Astrocyte (in vitro differentiated cells and primary cell): ENCODE results near the gene COLQ. TPM values are rescaled to one million over a fixed set of nuclear protein-coding genes. Genes with fewer than 3 reads are reported as not detected.

Experiments used
- DNase-seq: peaks from one replicate; pipeline ENCODE4 v3.0.0-alpha.2; 2010; ENCODE audit warnings: low read depth
- FAIRE-seq: peaks from 2 replicates; lab custom pipeline; 2011; peaks lifted over from hg19 to GRCh38; lab: Jason Lieb, UNC
- H2AFZ ChIP-seq: 2 replicates; pipeline ENCODE4 v1.6.0; 2012; ENCODE audit warnings: low read depth, low read length, inconsistent platforms
- H3K27ac ChIP-seq: 2 replicates; pipeline ENCODE4 v1.5.1; 2011; ENCODE audit warnings: low read depth, low read length, inconsistent platforms
- H3K27me3 ChIP-seq: 2 replicates; pipeline ENCODE4 v1.6.0; 2011; ENCODE audit warnings: low read length, inconsistent platforms; ENCODE audit not compliant: insufficient read depth
- H3K36me3 ChIP-seq: 2 replicates; pipeline ENCODE4 v1.5.1; 2011; ENCODE audit warnings: low read length, inconsistent platforms; ENCODE audit not compliant: insufficient read depth
- H3K4me1 ChIP-seq: 2 replicates; pipeline ENCODE4 v1.5.1; 2011; ENCODE audit warnings: low read length, inconsistent platforms; ENCODE audit not compliant: insufficient read depth
- H3K4me2 ChIP-seq: 2 replicates; pipeline ENCODE4 v1.6.0; 2012; ENCODE audit warnings: low read length, inconsistent platforms
- H3K4me3 ChIP-seq: 2 replicates; pipeline ENCODE4 v1.5.1; 2011; ENCODE audit warnings: low read depth, mild to moderate bottlenecking, low read length, inconsistent platforms; ENCODE audit not compliant: insufficient read depth
- H3K79me2 ChIP-seq: 2 replicates; pipeline ENCODE4 v1.6.0; 2012; ENCODE audit warnings: mild to moderate bottlenecking, low read length, inconsistent platforms; ENCODE audit not compliant: insufficient read depth
- H3K9ac ChIP-seq: 2 replicates; pipeline ENCODE4 v1.6.0; 2012; ENCODE audit warnings: mild to moderate bottlenecking, low read length, inconsistent platforms
- H3K9me3 ChIP-seq: 2 replicates; pipeline ENCODE4 v1.5.1; 2012; ENCODE audit warnings: low read depth, mild to moderate bottlenecking, low read length, inconsistent platforms; ENCODE audit not compliant: insufficient read depth
- H4K20me1 ChIP-seq: 2 replicates; pipeline ENCODE4 v1.6.0; 2012; ENCODE audit warnings: low read length, inconsistent platforms; ENCODE audit not compliant: insufficient read depth
- H3K27ac Mint-ChIP-seq: one replicate; pipeline ENCODE4 v1.8.0; 2021; ENCODE audit warnings: mild to moderate bottlenecking, mixed read lengths; ENCODE audit not compliant: unreplicated experiment
- H3K27me3 Mint-ChIP-seq: one replicate; pipeline ENCODE4 v1.8.0; 2021; ENCODE audit warnings: low read depth, mixed read lengths; ENCODE audit not compliant: unreplicated experiment
- H3K36me3 Mint-ChIP-seq: one replicate; pipeline ENCODE4 v1.8.0; 2021; ENCODE audit warnings: low read depth, mixed read lengths; ENCODE audit not compliant: unreplicated experiment
- H3K4me1 Mint-ChIP-seq: one replicate; pipeline ENCODE4 v1.8.0; 2021; ENCODE audit warnings: low read depth, mixed read lengths; ENCODE audit not compliant: unreplicated experiment
- H3K4me3 Mint-ChIP-seq: one replicate; pipeline ENCODE4 v1.8.0; 2021; ENCODE audit warnings: mild to moderate bottlenecking, moderate library complexity, mixed read lengths; ENCODE audit not compliant: unreplicated experiment
- H3K9me3 Mint-ChIP-seq: one replicate; pipeline ENCODE4 v1.8.0; 2021; ENCODE audit warnings: mild to moderate bottlenecking, mixed read lengths; ENCODE audit not compliant: unreplicated experiment
- CTCF ChIP-seq: IDR thresholded peaks from 2 replicates; pipeline ENCODE4 v1.5.1; 2011; ENCODE audit warnings: low read depth, mild to moderate bottlenecking, inconsistent platforms, low read length, moderate library complexity; ENCODE audit not compliant: insufficient read depth
- EZH2 ChIP-seq: IDR thresholded peaks from 2 replicates; pipeline ENCODE4 v1.6.1; 2012; ENCODE audit warnings: mild to moderate bottlenecking, low read length, inconsistent platforms; ENCODE audit not compliant: insufficient read depth
- microRNA-seq: library from miRNA; unstranded; fragments of <30 nt; microRNA quantifications from one replicate; pipeline ENCODE4 v1.2.0, GENCODE V29; 2020
- total RNA-seq: library from RNA; stranded (reverse); gene quantifications from 2 replicates; pipeline ENCODE4 v1.2.1, GENCODE V29; 2021

Gene COLQ
- total RNA-seq, 1 donor from 2014 or later: 1.2 TPM

GRCh38 chr3:15401936-15402335 lies 119.6 kb downstream of the COLQ start:
- Mint-ChIP-seq H3K4me3 (no peak overlapping the region), H3K4me1 (no peaks in the 10 kb centered on the region), H3K27ac (no peak overlapping the region), H3K27me3 (no peaks in the 10 kb centered on the region), H3K9me3 (peaks cover 3% of the 10 kb centered on the region), H3K36me3 (no peaks in the 10 kb centered on the region)
- no peak for DNase-seq
- no peak for TF ChIP-seq CTCF
- no peak for TF ChIP-seq EZH2
- H3K9me3 ChIP-seq: no peaks in the 10 kb centered on the region
- no peak overlapping the region for H2AFZ ChIP-seq
- H3K27ac ChIP-seq: no peak overlapping the region
- no peaks in the 10 kb centered on the region for H3K4me1 ChIP-seq
- H3K9ac ChIP-seq: no peak overlapping the region
- no peaks in the 10 kb centered on the region for H3K79me2 ChIP-seq
- H3K4me2 ChIP-seq: no peak overlapping the region
- FAIRE-seq: no peak
- H3K4me3 ChIP-seq: no peak overlapping the region
- H3K27me3 ChIP-seq: no peaks in the 10 kb centered on the region
- no peaks in the 10 kb centered on the region for H3K36me3 ChIP-seq
- H4K20me1 ChIP-seq: no peaks in the 10 kb centered on the region

Small RNA genes lying within 50 kb of the gene (microRNA-seq; reads per million reads assigned to microRNA genes)
- not detected for gene MIR4270

Other genes starting within 250 kb of the COLQ start
- 25.2 and 27.5 TPM in 2 replicates for gene SH3BP5, start 189.1 kb downstream of the COLQ start, total RNA-seq
- gene METTL6, start 94.2 kb downstream of the COLQ start, total RNA-seq: 18.9 and 19.7 TPM in 2 replicates
- 27.1 and 28.8 TPM in 2 replicates for gene EAF1, start 94.1 kb downstream of the COLQ start, total RNA-seq
- 17.3 and 17.8 TPM in 2 replicates for gene HACL1, start 79.9 kb upstream of the COLQ start, total RNA-seq
- 16.2 and 19.0 TPM in 2 replicates for gene BTD, start 80.0 kb upstream of the COLQ start, total RNA-seq